ENCODE data around the gene ZNF438. TPM values are rescaled to one million over a fixed set of nuclear protein-coding genes. Genes with fewer than 3 reads are reported as not detected.

The ZNF438 gene
- total RNA-seq: 1.6 and 4.1 TPM in 2 replicates

GRCh38 chr10:31031558-31032257 is at the start of gene ZNF438:
Gene ZNF438, minus strand, starts transcription at chr10:31031865. Its CDS starts 154,831 bp downstream, at chr10:30877034.

Measured in hair follicular keratinocyte (primary cell).